T-helper 1 cell (primary cell): Measurements from ENCODE around the gene ARHGAP27.
A peak's percentile ranks its signal among the peaks of the same experiment; 100 is the strongest.

Experiments
- DNase-seq, 5 donors: peaks; one replicate each; pipeline ENCODE4 v3.0.0-alpha.2; 2012 to 2020

Gene ARHGAP27

GRCh38 chr17:45430738-45431530 is 1.7 kb downstream of the ARHGAP27 start:
- peak in 1 of 5 donors; percentile 49 for DNase-seq

- no peak for DNase-seq
Observed at GRCh38 chr17:45430006-45430737, 2.5 kb downstream of the ARHGAP27 start.

GRCh38 chr17:45429339-45430005 is 3.2 kb downstream of the ARHGAP27 start:
- DNase-seq: no peak

GRCh38 chr17:45428931-45429338 is 3.7 kb downstream of the ARHGAP27 start:
- DNase-seq: no peak

- DNase-seq: peak; percentile 51 to 75 (median 68)
Observed at GRCh38 chr17:45428050-45428617, 4.5 kb downstream of the ARHGAP27 start.

- no peak for DNase-seq
Observed at GRCh38 chr17:45427181-45427835, 5.4 kb downstream of the ARHGAP27 start.

- DNase-seq: no peak
Observed at GRCh38 chr17:45426561-45426960, 6.1 kb downstream of the ARHGAP27 start.

GRCh38 chr17:45425984-45426413 is 6.7 kb downstream of the ARHGAP27 start:
- no peak for DNase-seq

- no peak for DNase-seq
Observed at GRCh38 chr17:45425125-45425983, 7.3 kb downstream of the ARHGAP27 start.

- DNase-seq: no peak
Observed at GRCh38 chr17:45424769-45425124, 7.9 kb downstream of the ARHGAP27 start.

- DNase-seq: no peak
Observed at GRCh38 chr17:45423975-45424335, 8.7 kb downstream of the ARHGAP27 start.

GRCh38 chr17:45423304-45423974 is 9.2 kb downstream of the ARHGAP27 start:
- no peak for DNase-seq

- DNase-seq: no peak
Observed at GRCh38 chr17:45414990-45415881, 17.4 kb downstream of the ARHGAP27 start.

- no peak for DNase-seq
Observed at GRCh38 chr17:45413498-45413923, 19.2 kb downstream of the ARHGAP27 start.

GRCh38 chr17:45411348-45412105 is 21.1 kb downstream of the ARHGAP27 start:
- DNase-seq: no peak

- DNase-seq: peak in 4 of 5 donors; percentile 37 to 76 (median 48)
Observed at GRCh38 chr17:45410144-45411091, 22.3 kb downstream of the ARHGAP27 start.

GRCh38 chr17:45409659-45410076 is 23.0 kb downstream of the ARHGAP27 start:
- DNase-seq: peak in 1 of 5 donors; percentile 25
